H1 (cell line): ENCODE measurements around the gene SSH2. TPM values are rescaled to one million over a fixed set of nuclear protein-coding genes. Genes with fewer than 3 reads are reported as not detected.

Source experiments
- CTCF ChIA-PET: fragments of 300-600 bp; sonication (Branson Sonifier 250); formaldehyde crosslinking; loops from one replicate; lab custom pipeline; 2021; ENCODE audit not compliant: partially characterized antibody; lab: Charles Lee
- POLR2A ChIA-PET: fragments of 300-600 bp; sonication (Branson Sonifier 250); formaldehyde crosslinking; loops from one replicate; lab custom pipeline; 2021; ENCODE audit warnings: inconsistent platforms; ENCODE audit not compliant: partially characterized antibody; lab: Charles Lee
- DNase-seq, 2 experiments: peaks; one replicate each; pipeline versions ENCODE4 v3.0.0 to v3.0.0-alpha.2; 2010 to 2022; ENCODE audit warnings: low spot score in 2 of 2, low read depth in 1 of 2, mixed read lengths in 1 of 2
- FAIRE-seq: peaks from 2 replicates; lab custom pipeline; 2011; peaks lifted over from hg19 to GRCh38; lab: Jason Lieb, UNC
- H2AFZ ChIP-seq: 2 replicates; pipeline ENCODE4 v1.8.1; 2012; ENCODE audit warnings: low read length, inconsistent platforms
- H2AK5ac ChIP-seq: 2 replicates; pipeline ENCODE4 v1.6.1; 2013; ENCODE audit warnings: low read depth, low read length
- H2BK120ac ChIP-seq: replicated peaks from 2 replicates; pipeline ENCODE3; 2013; ENCODE audit warnings: low read depth, low read length, inconsistent platforms
- H2BK12ac ChIP-seq: 2 replicates; pipeline ENCODE4 v1.6.1; 2013; ENCODE audit warnings: low read depth, low read length
- H2BK15ac ChIP-seq: 2 replicates; pipeline ENCODE4 v1.6.1; 2013; ENCODE audit warnings: low read length
- H2BK20ac ChIP-seq: 2 replicates; pipeline ENCODE4 v1.6.1; 2013; ENCODE audit warnings: low read length
- H2BK5ac ChIP-seq: 2 replicates; pipeline ENCODE4 v1.6.1; 2013; ENCODE audit warnings: low read depth, low read length
- H3K14ac ChIP-seq: 2 replicates; pipeline ENCODE4 v1.6.1; 2013; ENCODE audit warnings: inconsistent platforms; ENCODE audit not compliant: insufficient read length
- H3K18ac ChIP-seq: 2 replicates; pipeline ENCODE4 v1.6.1; 2013; ENCODE audit warnings: low read length; ENCODE audit errors: extremely low read depth
- H3K23ac ChIP-seq: 2 replicates; pipeline ENCODE4 v1.6.1; 2013; ENCODE audit warnings: inconsistent platforms; ENCODE audit not compliant: insufficient read length
- H3K23me2 ChIP-seq: 2 replicates; pipeline ENCODE4 v1.6.1; 2013; ENCODE audit warnings: low read depth, low read length
- H3K27ac ChIP-seq: 2 replicates; pipeline ENCODE4 v1.6.1; 2011; ENCODE audit warnings: low read depth, low read length, inconsistent platforms
- H3K27me3 ChIP-seq, 4 experiments: replicated peaks in 1 of 4; 1 replicate in 1 of 4; 2 replicates in 3 of 4; pipeline versions ENCODE4 v1.6.1 to v1.8.1; 2011 to 2013; ENCODE audit warnings: low read length in 3 of 4, mild to moderate bottlenecking in 3 of 4, inconsistent platforms in 2 of 4, mixed read lengths in 2 of 4, moderate library complexity in 1 of 4; ENCODE audit not compliant: control insufficient read depth in 3 of 4, insufficient read depth in 3 of 4; ENCODE audit errors: extremely low read depth in 1 of 4
- H3K36me3 ChIP-seq, 4 experiments: 2 replicates each; pipeline versions ENCODE4 v1.6.1 to v1.8.1; 2011 to 2013; ENCODE audit warnings: mild to moderate bottlenecking in 4 of 4, low read length in 3 of 4, moderate library complexity in 2 of 4, control low read depth in 1 of 4, inconsistent platforms in 1 of 4; ENCODE audit not compliant: insufficient read depth in 4 of 4, control insufficient read depth in 2 of 4
- H3K4ac ChIP-seq: replicated peaks from 2 replicates; pipeline ENCODE3; 2013; ENCODE audit warnings: low read length, low read depth, mixed read lengths, inconsistent platforms; ENCODE audit not compliant: insufficient read length
- H3K4me1 ChIP-seq, 4 experiments: replicated peaks in 1 of 4; 1 replicate in 1 of 4; 2 replicates in 3 of 4; pipeline versions ENCODE4 v1.6.1 to v1.8.1; 2011 to 2013; ENCODE audit warnings: low read length in 3 of 4, inconsistent platforms in 2 of 4, mixed read lengths in 1 of 4; ENCODE audit not compliant: insufficient read depth in 4 of 4, control insufficient read depth in 3 of 4
- H3K4me2 ChIP-seq, 2 experiments: 2 replicates each; pipeline versions ENCODE4 v1.6.1 to v1.8.1; 2011 to 2013; ENCODE audit warnings: low read depth in 2 of 2, low read length in 2 of 2, control low read depth in 1 of 2, inconsistent platforms in 1 of 2, mild to moderate bottlenecking in 1 of 2; ENCODE audit not compliant: insufficient read depth in 1 of 2
- H3K4me3 ChIP-seq, 4 experiments: fragments of 200-600, 300-600 bp in 1 of 4; sonication (generic), shearing (Covaris generic), sonication (Bioruptor Twin) in 1 of 4; 2 replicates each; pipeline versions ENCODE4 v1.5.1 to v1.8.1; 2011 to 2016; ENCODE audit warnings: low read length in 4 of 4, low read depth in 3 of 4, control low read depth in 2 of 4, inconsistent platforms in 2 of 4, mild to moderate bottlenecking in 2 of 4, mixed read lengths in 1 of 4, moderate library complexity in 1 of 4; ENCODE audit not compliant: insufficient read depth in 2 of 4; ENCODE audit errors: extremely low read depth in 1 of 4
- H3K56ac ChIP-seq: replicated peaks from 2 replicates; pipeline ENCODE3; 2013; ENCODE audit warnings: low read depth, mild to moderate bottlenecking, mixed read lengths, low read length, inconsistent platforms; ENCODE audit not compliant: insufficient read length
- H3K79me1 ChIP-seq: 2 replicates; pipeline ENCODE4 v1.6.1; 2013; ENCODE audit warnings: low read depth, low read length, control low read depth
- H3K79me2 ChIP-seq, 2 experiments: 2 replicates each; pipeline versions ENCODE4 v1.6.1 to v1.8.1; 2012 to 2013; ENCODE audit warnings: low read length in 2 of 2, mild to moderate bottlenecking in 2 of 2, inconsistent platforms in 1 of 2; ENCODE audit not compliant: insufficient read depth in 2 of 2, control insufficient read depth in 1 of 2
- H3K9ac ChIP-seq, 4 experiments: replicated peaks in 1 of 4; 1 replicate in 1 of 4; 2 replicates in 3 of 4; pipeline versions ENCODE4 v1.6.1 to v1.8.1; 2011 to 2013; ENCODE audit warnings: low read depth in 3 of 4, low read length in 3 of 4, control low read depth in 2 of 4, mild to moderate bottlenecking in 2 of 4, moderate library complexity in 2 of 4, inconsistent platforms in 1 of 4; ENCODE audit errors: extremely low read depth in 1 of 4
- H3K9me3 ChIP-seq, 2 experiments: 2 replicates each; pipeline versions ENCODE4 v1.6.1 to v1.8.1; 2012 to 2013; ENCODE audit warnings: mild to moderate bottlenecking in 2 of 2, moderate library complexity in 2 of 2, control low read depth in 1 of 2, inconsistent platforms in 1 of 2, low read depth in 1 of 2, low read length in 1 of 2, mixed read lengths in 1 of 2; ENCODE audit not compliant: insufficient read depth in 2 of 2
- H4K20me1 ChIP-seq, 2 experiments: replicated peaks in 1 of 2; 2 replicates each; pipeline versions ENCODE3 to v1.8.1; 2011 to 2013; ENCODE audit warnings: inconsistent platforms in 2 of 2, low read length in 2 of 2, mild to moderate bottlenecking in 1 of 2; ENCODE audit not compliant: insufficient read depth in 2 of 2, control insufficient read depth in 1 of 2
- H4K5ac ChIP-seq: 2 replicates; pipeline ENCODE4 v1.6.1; 2013; ENCODE audit warnings: low read length, low read depth, mixed read lengths, inconsistent platforms; ENCODE audit not compliant: insufficient read length
- H4K8ac ChIP-seq: 2 replicates; pipeline ENCODE4 v1.8.0; 2013; ENCODE audit warnings: mild to moderate bottlenecking, moderate library complexity, low read length, inconsistent platforms; ENCODE audit not compliant: insufficient read depth; ENCODE audit errors: extremely low read depth
- H4K91ac ChIP-seq: replicated peaks from 2 replicates; pipeline ENCODE3; 2013; ENCODE audit warnings: low read length, mixed read lengths, inconsistent platforms; ENCODE audit not compliant: insufficient read length
- HDAC2 ChIP-seq, 2 experiments: fragments of 300-600 bp in 1 of 2; sonication (generic) in 1 of 2; IDR thresholded peaks; 2 replicates each; pipeline ENCODE4 v1.6.1; 2011 to 2012; ENCODE audit warnings: low read depth in 2 of 2, low read length in 2 of 2, mild to moderate bottlenecking in 2 of 2, moderate library complexity in 2 of 2, borderline replicate concordance in 1 of 2, inconsistent platforms in 1 of 2
- JUND ChIP-seq: IDR thresholded peaks from 2 replicates; pipeline ENCODE4 v1.6.1; 2011; ENCODE audit warnings: mild to moderate bottlenecking, improper control_type of control experiment, low read length
- SUZ12 ChIP-seq: fragments of 200-600 bp; sonication (generic); IDR thresholded peaks from 2 replicates; pipeline ENCODE4 v1.6.1; 2012; ENCODE audit warnings: mild to moderate bottlenecking, inconsistent platforms, low read length, moderate library complexity, mixed read lengths
- TAF1 ChIP-seq: IDR thresholded peaks from 2 replicates; pipeline ENCODE4 v1.6.1; 2011; ENCODE audit warnings: mild to moderate bottlenecking, low read depth, low read length
- YY1 ChIP-seq: IDR thresholded peaks from 2 replicates; pipeline ENCODE4 v1.6.1; 2011; ENCODE audit warnings: low read depth, mild to moderate bottlenecking, low read length
- WGBS, 2 experiments: shearing (Covaris generic) in 1 of 2; methylation state at CpG; one replicate each; pipeline versions ENCODE4 v1.1.6 to v1.1.7; 2013 to 2015; ENCODE audit warnings: low lambda C conversion rate in 2 of 2, mixed read lengths in 2 of 2, inconsistent platforms in 1 of 2, low coverage in 1 of 2, missing lambda C conversion rate in 1 of 2; ENCODE audit not compliant: insufficient replicate concordance in 2 of 2, insufficient coverage in 1 of 2, insufficient read length in 1 of 2; ENCODE audit errors: extremely low coverage in 1 of 2, missing lambda C conversion rate in 1 of 2; 5-methylcytosine and 5-hydroxymethylcytosine counted together
- polyA plus RNA-seq, 7 experiments: library from polyadenylated mRNA; depleted of rRNA in 3 of 7; stranded (reverse) in 5 of 7; unstranded in 2 of 7; fragments of >200 nt in 5 of 7; fragments of 200-250 nt in 2 of 7; gene quantifications; 1 replicate in 5 of 7; 2 replicates in 1 of 7; 4 replicates in 1 of 7; pipeline versions ENCODE4 v1.2.1 to v1.2.3, GENCODE V29; 2011 to 2013; ENCODE audit warnings: missing spikeins in 2 of 7, mixed read lengths in 2 of 7
- total RNA-seq: library from RNA; stranded (reverse); fragmentation: NEBNext Ultra II Directional; extraction: Animal tissue kit (Norgen Biotek cat#: 25700); gene quantifications from 2 replicates; pipeline ENCODE4 v1.2.1, GENCODE V29; 2021

SSH2 gene
- total and polyA plus RNA-seq, 2 of the 8 experiments (the other 6 are each of a cell fraction or from before 2014, with no cell fraction given) = 5.2 to 15.9 TPM

DNA sequence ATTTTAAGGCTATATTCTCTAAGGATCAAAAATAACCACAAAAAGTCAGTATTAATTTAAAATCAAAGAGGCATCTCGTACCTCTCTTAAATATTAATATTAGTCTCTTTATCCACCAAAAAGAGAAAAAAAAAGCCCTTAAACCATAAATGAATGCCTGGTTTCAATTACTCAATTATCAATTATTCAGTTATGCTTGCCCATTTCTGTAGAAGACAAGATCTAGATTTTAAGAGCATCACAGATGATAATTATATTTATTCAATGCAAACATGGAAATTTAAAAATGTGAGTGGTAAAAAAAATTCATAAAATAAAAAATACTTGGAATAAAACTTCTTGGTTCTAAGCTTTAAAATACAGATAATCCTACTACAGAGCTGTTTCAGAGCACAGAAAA is 181.6 kb downstream of the SSH2 start:
- FAIRE-seq (no peak), DNase-seq (no peak)
- H4K5ac ChIP-seq = no peak overlapping the region
- no peak overlapping the region for H3K4me2 ChIP-seq
- no peak overlapping the region for H2BK12ac ChIP-seq
- ChIA-PET CTCF (no interaction called here), POLR2A (no interaction called here)
- H4K8ac ChIP-seq = no peak overlapping the region
- WGBS, 2 experiments = 90% methylated on average over 1 of the region's 1 CpG; no CpG with 5 or more reads in 1 of the 2 experiments
- no peak overlapping the region for H2BK15ac ChIP-seq
- H3K27me3 ChIP-seq = no peaks in the 10 kb centered on the region
- H4K20me1 ChIP-seq = no peaks in the 10 kb centered on the region
- no peak overlapping the region for H2AK5ac ChIP-seq
- H3K23me2 ChIP-seq = no peaks in the 10 kb centered on the region
- no peak overlapping the region for H3K23ac ChIP-seq
- TF ChIP-seq JUND = no peak
- no peak for TF ChIP-seq SUZ12
- no peak for TF ChIP-seq TAF1
- TF ChIP-seq YY1 = no peak
- TF ChIP-seq HDAC2 (IDR thresholded peaks at IDR 0.05; ENCODE audit: borderline replicate concordance in 1 of 2, low read depth in 2 of 2, low read length in 2 of 2) = no peak
- no peak overlapping the region for H2BK5ac ChIP-seq
- no peak overlapping the region for H2BK120ac ChIP-seq
- no peak overlapping the region for H3K9ac ChIP-seq
- no peaks in the 10 kb centered on the region for H3K9me3 ChIP-seq
- H3K36me3 ChIP-seq = no peaks in the 10 kb centered on the region
- H3K56ac ChIP-seq = no peak overlapping the region
- H3K4ac ChIP-seq = no peak overlapping the region
- no peak overlapping the region for H3K4me3 ChIP-seq
- H3K27ac ChIP-seq = no peak overlapping the region
- no peak overlapping the region for H2BK20ac ChIP-seq
- H3K4me1 ChIP-seq = peaks cover 0 to 4% (median 0%) of the 10 kb centered on the region in 4 experiments; a peak in 2 of 7 replicates
- H2AFZ ChIP-seq = no peak overlapping the region
- H4K91ac ChIP-seq = no peak overlapping the region
- H3K79me2 ChIP-seq = no peaks in the 10 kb centered on the region
- no peak overlapping the region for H3K18ac ChIP-seq
- H3K14ac ChIP-seq = no peak overlapping the region
- H3K79me1 ChIP-seq = no peaks in the 10 kb centered on the region
